WTC11 (cell line): ENCODE results near the gene CEBPA. TPM values are rescaled to one million over a fixed set of nuclear protein-coding genes. Genes with fewer than 3 reads are reported as not detected.

Experiments
- total RNA-seq: library from RNA; stranded (reverse); gene quantifications from 3 replicates; pipeline ENCODE4 v1.2.3, GENCODE V29; 2021

The CEBPA gene
- total RNA-seq, 1 experiment from 2014 or later: 5.6 TPM

Other genes starting within 250 kb of the CEBPA start
- 21.1 to 26.5 TPM (median 25.8 TPM) in 3 replicates for gene RHPN2, start 237.6 kb downstream of the CEBPA start, total RNA-seq
- gene GPATCH1, start 221.4 kb downstream of the CEBPA start, total RNA-seq: 8.6 to 10.7 TPM (median 9.3 TPM) in 3 replicates
- gene WDR88, start 170.4 kb downstream of the CEBPA start, total RNA-seq: 0.28 TPM in 1 of 3 replicates, not detected in the others
- gene LRP3, start 108.2 kb downstream of the CEBPA start, total RNA-seq: 37.7 to 47.0 TPM (median 39.5 TPM) in 3 replicates
- gene SLC7A10, start 76.7 kb downstream of the CEBPA start, total RNA-seq: 4.2 to 4.9 TPM (median 4.4 TPM) in 3 replicates
- gene CEBPG, start 71.2 kb upstream of the CEBPA start, total RNA-seq: 28.9 to 33.1 TPM (median 30.4 TPM) in 3 replicates
- 76.5 to 83.1 TPM (median 78.6 TPM) in 3 replicates for gene PEPD, start 219.3 kb upstream of the CEBPA start, total RNA-seq